Measurements from ENCODE around the gene NPW. TPM values are rescaled to one million over a fixed set of nuclear protein-coding genes. Genes with fewer than 3 reads are reported as not detected.

NPW gene
- total RNA-seq, 1 experiment from 2014 or later = 7.1 TPM

- no CpG with 5 or more reads among the region's 33 CpGs for WGBS (ENCODE audit: extremely low coverage, insufficient read length, low lambda C conversion rate)
- H3K23me2 ChIP-seq (ENCODE audit: insufficient read length, low read depth, low read length, poor library complexity, severe bottlenecking) = peaks cover 17% of the 10 kb centered on the region
These were observed 44.0 kb upstream of the NPW start for GRCh38 chr16:1975432-1976215.

More at GRCh38 chr16:1975432-1976215, 44.0 kb upstream of the NPW start:
- Mint-ChIP-seq H3K36me3 (ENCODE audit: insufficient read depth in 1 of 3, low read depth in 3 of 3) (peaks cover 10 to 27% (median 25%) of the 10 kb centered on the region in 3 experiments), H3K27ac (no peak overlapping the region; a peak in 1 of 7 replicates), H3K27me3 (ENCODE audit: low read depth) (peaks cover 13% of the 10 kb centered on the region), H3K4me3 (no peak overlapping the region), H3K9me3 (no peaks in the 10 kb centered on the region), H3K4me1 (peaks cover 8 to 17% of the 10 kb centered on the region in 2 experiments)
- H4K20me1 ChIP-seq (ENCODE audit: control insufficient read depth, insufficient read depth, insufficient read length) = no peaks in the 10 kb centered on the region
- no peak overlapping the region for H2BK12ac ChIP-seq (ENCODE audit: insufficient read length, low read depth, low read length)
- H3K27me3 ChIP-seq (ENCODE audit: insufficient read depth, low read length) = peaks cover 2% of the 10 kb centered on the region; the same call in 1 of the 2 replicates
- H3K56ac ChIP-seq (ENCODE audit: insufficient read length, low read depth, low read length) = no peak overlapping the region
- H3K9ac ChIP-seq (ENCODE audit: extremely low read depth, insufficient read length, low read length) = no peak overlapping the region
- no peak overlapping the region for H3K27ac ChIP-seq (ENCODE audit: insufficient read length, low read depth, low read length)
- DNase-seq = no peak
- no peak overlapping the region for H2AK5ac ChIP-seq (ENCODE audit: insufficient read length, low read length)
- TF ChIP-seq CTCF (conservative IDR thresholded peaks at IDR 0.05) = no peak
- no peak overlapping the region for H3K4ac ChIP-seq (ENCODE audit: low read depth, low read length)
- peaks cover 5% of the 10 kb centered on the region for H3K79me1 ChIP-seq (ENCODE audit: insufficient read depth, low read depth, low read length, poor library complexity, severe bottlenecking)
- no peak overlapping the region for H4K5ac ChIP-seq (ENCODE audit: insufficient read length, low read depth, low read length)
- no peak overlapping the region for H3K14ac ChIP-seq (ENCODE audit: insufficient read depth, low read length)
- no peak overlapping the region for H2BK15ac ChIP-seq (ENCODE audit: low read depth, low read length)
- H3K4me1 ChIP-seq (ENCODE audit: insufficient read depth, low read length) = no peaks in the 10 kb centered on the region
- no peak overlapping the region for H4K8ac ChIP-seq (replicated peaks; ENCODE audit: insufficient read length, low read depth, low read length)
- no peak overlapping the region for H2BK120ac ChIP-seq (ENCODE audit: low read depth, low read length, poor library complexity, severe bottlenecking)
- no peak overlapping the region for H2BK20ac ChIP-seq (ENCODE audit: low read depth, low read length, poor library complexity, severe bottlenecking)
- no peak overlapping the region for H2BK5ac ChIP-seq (ENCODE audit: insufficient read length, low read length)
- no peak overlapping the region for H4K91ac ChIP-seq (ENCODE audit: insufficient read length, low read depth, low read length)
- H3T11ph ChIP-seq (ENCODE audit: low read length) = no peak overlapping the region
- no peak overlapping the region for H3K18ac ChIP-seq (ENCODE audit: insufficient read length, low read depth, low read length)
- no peak overlapping the region for H3K4me2 ChIP-seq (ENCODE audit: insufficient read depth, insufficient read length, low read length)
- peaks cover 6% of the 10 kb centered on the region; the same call in 1 of the 2 replicates for H3K79me2 ChIP-seq (ENCODE audit: insufficient read depth, low read length)
- no peak overlapping the region for H3K23ac ChIP-seq (ENCODE audit: insufficient read length, low read depth, low read length)
- no peak overlapping the region for H2AFZ ChIP-seq (ENCODE audit: low read length)
- H3K9me3 ChIP-seq (ENCODE audit: control insufficient read depth, low read depth, low read length) = no peaks in the 10 kb centered on the region

All from H9 (cell line).